Measurements from ENCODE around the gene TRIM34.
"Not testable (repeated sequence)": the region's sequence is repeated elsewhere in the genome, so short reads cannot be mapped to it uniquely, and the experiment has no call there.

TRIM34 gene

GRCh38 chr11:5631969-5632635 lies 7.3 kb downstream of the TRIM34 start:
- no peak for TF ChIP-seq CTCF (IDR thresholded peaks at IDR 0.05; ENCODE audit: low read depth, low read length)
- H3K4me3 ChIP-seq (replicated peaks in 1 of 2; ENCODE audit: low read depth in 2 of 2, low read length in 2 of 2) = no peak overlapping the region
- no peak for DNase-seq (ENCODE audit: low read depth in 2 of 2)

DNA sequence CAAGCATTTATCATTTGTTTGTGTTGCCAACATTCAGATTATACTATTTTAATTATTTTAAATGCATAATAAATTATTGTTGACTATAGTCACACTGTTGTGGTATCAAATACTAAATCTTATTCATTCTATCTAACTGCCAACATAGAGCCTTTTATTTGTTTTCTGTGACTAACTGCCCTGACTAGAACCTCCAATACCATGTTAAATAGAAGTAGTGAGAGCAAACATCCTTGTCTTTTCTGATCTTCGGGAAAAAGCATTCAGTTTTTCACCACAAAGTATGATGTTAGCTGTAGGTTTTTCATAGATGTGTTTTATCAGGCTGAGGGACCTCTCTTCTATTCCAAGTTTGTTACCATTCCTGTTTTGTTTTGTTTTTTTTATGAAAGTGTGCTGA lies 15.2 kb downstream of the TRIM34 start:
- TF ChIP-seq CTCF (IDR thresholded peaks at IDR 0.05; ENCODE audit: low read depth, low read length) = no peak
- DNase-seq (ENCODE audit: low read depth in 2 of 2) = no peak
- no peak overlapping the region for H3K4me3 ChIP-seq (replicated peaks in 1 of 2; ENCODE audit: low read depth in 2 of 2, low read length in 2 of 2)

- no peak for TF ChIP-seq CTCF (IDR thresholded peaks at IDR 0.05; ENCODE audit: low read depth, low read length)
- DNase-seq (ENCODE audit: low read depth in 2 of 2) = no peak
- H3K4me3 ChIP-seq (replicated peaks in 1 of 2; ENCODE audit: low read depth in 2 of 2, low read length in 2 of 2) = no peak overlapping the region
These were observed 18.8 kb downstream of the TRIM34 start for GRCh38 chr11:5643585-5643984.

GRCh38 chr11:5646139-5646538 lies 21.3 kb downstream of the TRIM34 start:
- TF ChIP-seq CTCF (IDR thresholded peaks at IDR 0.05; ENCODE audit: low read depth, low read length) = no peak
- DNase-seq (ENCODE audit: low read depth in 2 of 2) = no peak
- H3K4me3 ChIP-seq (replicated peaks in 1 of 2; ENCODE audit: low read depth in 2 of 2, low read length in 2 of 2) = no peak overlapping the region

DNA sequence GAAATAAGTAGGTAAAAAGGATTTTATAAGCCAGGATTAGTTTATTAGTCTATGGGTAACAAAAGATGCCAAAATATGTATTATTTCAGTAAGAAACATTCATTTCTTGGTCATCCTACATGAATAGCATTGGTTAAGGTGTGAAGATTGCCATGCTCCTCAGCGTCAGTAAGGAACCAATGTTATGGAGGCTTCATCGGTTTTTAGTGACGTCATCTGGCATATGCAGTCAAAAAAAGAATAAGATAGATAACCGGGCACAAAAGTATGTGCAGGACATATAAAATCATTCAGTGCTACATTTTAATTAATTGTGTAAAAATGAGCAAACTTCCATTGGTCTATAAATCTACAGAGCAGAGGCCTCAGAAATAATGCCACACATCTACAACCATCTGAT lies 30.7 kb downstream of the TRIM34 start:
- TF ChIP-seq CTCF (IDR thresholded peaks at IDR 0.05; ENCODE audit: low read depth, low read length) = no peak
- DNase-seq (ENCODE audit: low read depth in 2 of 2) = no peak
- no peak overlapping the region for H3K4me3 ChIP-seq (replicated peaks in 1 of 2; ENCODE audit: low read depth in 2 of 2, low read length in 2 of 2)

DNA sequence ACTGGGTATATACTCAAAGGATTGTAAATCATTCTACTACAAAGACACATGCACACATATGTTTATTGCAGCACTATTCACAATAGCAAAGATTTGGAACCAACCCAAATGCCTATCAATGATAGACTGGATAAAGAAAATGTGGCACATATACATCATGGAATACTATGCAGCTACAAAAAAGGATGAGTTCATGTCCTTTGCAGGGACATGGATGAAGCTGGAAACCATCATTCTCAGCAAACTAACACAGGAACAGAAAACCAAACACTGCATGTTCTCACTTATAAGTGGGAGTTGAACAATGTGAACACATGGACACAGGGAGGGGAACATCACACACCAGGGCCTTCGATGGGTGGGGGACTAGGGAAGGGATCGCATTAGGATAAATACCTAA lies 32.2 kb downstream of the TRIM34 start:
- not testable (repeated sequence) for DNase-seq (ENCODE audit: low read depth in 2 of 2); H3K4me3 ChIP-seq (replicated peaks in 1 of 2; ENCODE audit: low read depth in 2 of 2, low read length in 2 of 2)

DNA sequence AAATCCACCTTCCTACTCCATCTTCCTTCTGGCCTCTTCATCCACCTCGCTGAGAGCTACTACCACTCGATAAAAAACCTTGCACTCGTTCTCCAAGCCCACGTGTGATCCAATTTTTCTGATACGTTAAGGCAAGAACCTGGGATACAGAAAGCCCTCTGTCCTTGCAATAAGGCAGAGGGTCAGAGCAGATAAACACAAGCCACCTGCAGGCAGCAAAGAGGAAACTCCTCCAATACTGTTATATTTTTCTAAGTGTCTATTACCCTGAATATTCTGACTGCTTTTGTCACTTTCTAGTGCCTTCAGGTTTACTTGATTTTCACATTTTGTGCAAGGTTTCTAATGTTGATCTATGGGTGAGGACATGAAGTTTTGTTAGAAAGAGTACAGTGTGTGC lies 33.5 kb downstream of the TRIM34 start:
- no peak overlapping the region for H3K4me3 ChIP-seq (replicated peaks in 1 of 2; ENCODE audit: low read depth in 2 of 2, low read length in 2 of 2)
- TF ChIP-seq CTCF (IDR thresholded peaks at IDR 0.05; ENCODE audit: low read depth, low read length) = no peak
- DNase-seq (ENCODE audit: low read depth in 2 of 2) = no peak
